ENCODE measurements around the gene GNAI3.

The GNAI3 gene

DNA sequence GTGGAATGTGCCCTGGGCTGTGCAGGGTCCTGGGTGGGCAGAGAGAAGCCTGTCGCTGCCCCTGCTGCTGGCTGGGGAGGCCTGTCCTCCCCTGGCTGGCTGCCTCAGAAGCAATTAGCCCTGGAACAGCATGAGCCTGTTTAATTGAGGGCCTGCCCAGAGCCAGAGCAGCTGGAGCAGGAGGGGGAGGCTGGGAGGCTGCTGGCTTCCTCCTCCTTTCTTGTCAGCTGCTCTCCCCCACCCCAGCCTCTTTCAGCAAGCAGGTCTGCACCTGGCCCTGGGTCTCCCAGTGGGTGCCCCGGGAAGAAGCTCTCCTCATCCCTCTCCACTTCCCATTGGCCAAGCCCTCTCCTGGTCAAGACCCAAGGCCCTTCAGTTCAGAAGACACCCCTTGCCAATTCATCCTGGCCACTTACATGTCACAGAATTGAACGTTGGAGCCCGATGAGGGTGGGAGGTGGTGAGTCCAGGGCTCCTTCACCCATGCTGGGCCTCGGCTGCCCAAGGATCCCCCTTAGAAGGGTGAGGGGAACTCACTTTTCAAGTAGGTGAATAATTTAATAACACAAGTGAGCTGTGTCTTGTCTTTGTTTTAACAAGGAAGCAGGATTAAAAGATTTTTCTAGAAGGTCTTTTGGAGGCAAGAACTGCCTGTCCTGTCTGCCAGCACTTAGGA, 84.4 kb downstream of the GNAI3 start:
- in situ Hi-C loops (cut with MboI; ENCODE audit: low sequenced_read_pairs), result loop anchor here (10.0 kb wide), 1 partner anchor 88 kb away; the partner anchor contains the start of gene GNAI3

DNA sequence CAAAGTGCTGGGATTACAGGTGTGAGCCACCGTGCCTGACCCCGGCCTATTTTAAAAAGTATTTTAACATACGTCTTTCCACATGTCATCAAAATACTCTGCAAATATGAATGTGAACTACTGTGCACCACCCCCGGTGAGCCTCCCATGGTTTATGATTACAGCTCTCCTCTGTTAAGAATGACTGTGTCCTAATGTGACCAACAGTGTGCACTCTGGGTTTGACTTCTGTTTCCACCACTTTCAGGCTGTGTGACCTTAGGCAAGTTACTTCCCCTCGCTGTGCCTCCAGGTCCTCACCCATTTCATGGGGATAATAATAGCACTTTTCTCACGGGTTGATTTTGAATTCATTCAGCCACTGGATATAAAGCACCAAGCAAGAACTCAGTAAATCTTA, 85.9 kb downstream of the GNAI3 start:
- in situ Hi-C loops (cut with MboI; ENCODE audit: low sequenced_read_pairs), result loop anchor here (10.0 kb wide), 1 partner anchor 89 kb away; the partner anchor contains the start of gene GNAI3

DNA sequence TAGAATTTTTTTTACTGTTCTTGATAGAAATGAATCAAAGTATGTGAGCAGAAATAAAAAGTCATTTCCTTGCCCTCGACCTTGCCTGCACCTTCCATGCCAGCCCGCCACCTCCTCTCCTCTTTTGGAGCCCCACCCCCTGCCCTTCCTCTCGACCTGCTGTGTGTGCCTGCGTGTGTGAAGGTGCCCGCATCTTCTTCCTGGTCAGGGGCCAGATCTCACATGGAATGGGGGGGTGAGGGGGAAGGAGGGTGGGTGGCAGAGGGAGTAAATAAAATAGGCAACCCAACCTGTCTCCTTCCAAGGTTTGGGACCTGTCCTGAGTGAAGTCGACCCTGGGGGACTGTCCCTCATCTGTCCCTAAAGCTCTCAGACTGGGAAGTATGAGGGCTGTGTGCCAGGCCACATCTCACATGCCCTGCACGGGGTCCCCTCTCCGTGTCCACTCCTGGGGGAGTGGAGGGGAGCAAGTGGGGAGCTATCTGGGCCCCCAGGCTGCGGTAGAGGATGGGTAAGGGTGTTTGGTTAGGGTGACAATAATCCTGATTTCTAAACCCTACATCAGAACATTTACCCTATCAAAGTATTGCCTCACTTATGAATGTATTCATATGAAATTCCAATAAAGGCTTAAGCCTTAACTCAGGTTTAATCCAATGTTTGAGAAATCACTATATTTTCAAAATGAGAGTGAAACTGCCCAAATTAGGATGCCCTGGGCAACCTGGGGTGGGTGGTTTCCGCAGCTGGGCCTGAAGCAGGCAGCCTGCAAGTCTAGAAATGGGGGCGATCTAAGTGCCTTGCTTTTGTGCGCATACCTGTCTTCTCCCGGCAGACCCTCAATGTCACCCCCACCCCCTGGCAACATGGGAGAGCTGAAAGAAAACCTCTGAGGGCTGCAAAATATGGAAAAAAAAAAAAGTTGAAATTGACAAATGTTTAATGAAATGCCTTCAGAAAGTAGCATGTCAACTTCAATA, 86.6 kb downstream of the GNAI3 start:
- in situ Hi-C loops (cut with MboI; ENCODE audit: low sequenced_read_pairs), result loop anchor here (10.0 kb wide), 1 partner anchor 90 kb away; the partner anchor contains the start of gene GNAI3

DNA sequence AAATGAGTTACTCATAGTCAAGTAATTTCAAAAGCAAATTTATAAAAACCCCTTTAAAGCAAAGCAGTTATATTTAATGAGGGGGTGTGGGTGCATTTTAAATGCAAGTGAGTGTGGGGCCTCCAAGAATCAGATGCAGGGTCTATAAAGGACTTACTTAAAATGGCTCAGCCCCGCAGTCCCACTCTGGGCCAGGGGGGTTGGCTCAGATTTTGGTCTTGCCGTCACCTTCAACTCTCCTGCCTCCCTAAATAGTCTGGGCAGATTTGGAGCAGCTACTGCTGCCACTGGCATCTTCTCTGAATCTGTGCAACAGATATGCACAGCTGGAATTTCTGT, 87.4 kb downstream of the GNAI3 start:
- in situ Hi-C loops (cut with MboI; ENCODE audit: low sequenced_read_pairs), result loop anchor here (10.0 kb wide), 1 partner anchor 91 kb away; the partner anchor contains the start of gene GNAI3

DNA sequence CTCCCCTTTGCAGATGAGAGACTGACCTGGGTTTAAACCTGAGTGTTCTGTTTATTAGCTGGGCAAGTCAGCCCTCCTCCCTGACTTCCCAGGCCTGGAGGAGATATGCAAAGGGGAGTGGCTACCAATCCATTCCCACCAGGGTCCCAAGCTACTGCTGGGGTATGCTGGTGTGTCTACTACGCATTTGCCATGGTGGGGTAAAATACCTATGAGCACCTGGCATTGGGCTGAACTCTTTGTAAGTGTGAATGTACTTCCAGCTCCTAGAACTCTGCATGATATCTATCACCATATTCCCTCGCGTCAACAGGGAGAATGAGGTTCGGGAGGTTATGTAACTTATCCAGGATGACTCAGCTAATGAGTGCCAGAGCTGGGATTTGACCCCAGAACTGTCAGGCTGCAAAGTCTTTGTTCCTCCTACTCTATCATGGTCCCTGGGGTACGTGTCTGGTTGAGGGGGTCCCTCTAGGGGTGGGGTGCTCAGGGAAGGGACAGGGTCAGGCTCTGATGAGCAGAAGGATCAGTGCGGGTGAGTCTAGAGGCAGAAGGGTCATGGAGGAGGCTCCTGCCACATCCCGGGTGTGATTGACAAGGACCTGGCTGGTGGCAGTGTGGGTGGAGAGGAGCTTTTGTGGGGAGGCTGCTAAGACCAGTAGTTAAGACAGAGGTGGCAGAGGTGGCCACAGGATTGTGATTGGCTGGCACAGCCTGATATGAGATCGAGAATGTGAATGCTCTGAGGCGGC, 88.0 kb downstream of the GNAI3 start:
- in situ Hi-C loops (cut with MboI; ENCODE audit: low sequenced_read_pairs), result loop anchor here (10.0 kb wide), 1 partner anchor 92 kb away; the partner anchor contains the start of gene GNAI3

DNA sequence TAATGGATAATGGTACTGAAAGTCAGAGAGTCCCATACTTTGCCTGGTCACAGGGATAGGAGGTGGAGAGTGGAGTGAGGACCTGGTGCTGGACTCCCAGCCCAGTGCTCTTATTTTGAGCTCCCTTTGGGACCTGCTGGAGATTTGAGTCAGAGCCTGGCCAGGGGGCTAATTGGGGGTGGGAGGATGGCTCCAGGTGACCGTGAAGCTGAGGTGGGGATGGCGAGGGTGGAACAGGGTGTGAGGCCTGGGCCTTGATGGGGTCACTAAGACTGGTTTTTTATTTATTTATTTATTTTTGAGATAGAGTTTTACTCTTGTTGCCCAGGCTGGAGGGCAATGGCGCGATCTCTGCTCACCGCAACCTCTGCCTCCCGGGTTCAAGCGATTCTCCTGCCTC, 89.0 kb downstream of the GNAI3 start:
- in situ Hi-C loops (cut with MboI; ENCODE audit: low sequenced_read_pairs), result loop anchor here (10.0 kb wide), 1 partner anchor 93 kb away; the partner anchor contains the start of gene GNAI3

DNA sequence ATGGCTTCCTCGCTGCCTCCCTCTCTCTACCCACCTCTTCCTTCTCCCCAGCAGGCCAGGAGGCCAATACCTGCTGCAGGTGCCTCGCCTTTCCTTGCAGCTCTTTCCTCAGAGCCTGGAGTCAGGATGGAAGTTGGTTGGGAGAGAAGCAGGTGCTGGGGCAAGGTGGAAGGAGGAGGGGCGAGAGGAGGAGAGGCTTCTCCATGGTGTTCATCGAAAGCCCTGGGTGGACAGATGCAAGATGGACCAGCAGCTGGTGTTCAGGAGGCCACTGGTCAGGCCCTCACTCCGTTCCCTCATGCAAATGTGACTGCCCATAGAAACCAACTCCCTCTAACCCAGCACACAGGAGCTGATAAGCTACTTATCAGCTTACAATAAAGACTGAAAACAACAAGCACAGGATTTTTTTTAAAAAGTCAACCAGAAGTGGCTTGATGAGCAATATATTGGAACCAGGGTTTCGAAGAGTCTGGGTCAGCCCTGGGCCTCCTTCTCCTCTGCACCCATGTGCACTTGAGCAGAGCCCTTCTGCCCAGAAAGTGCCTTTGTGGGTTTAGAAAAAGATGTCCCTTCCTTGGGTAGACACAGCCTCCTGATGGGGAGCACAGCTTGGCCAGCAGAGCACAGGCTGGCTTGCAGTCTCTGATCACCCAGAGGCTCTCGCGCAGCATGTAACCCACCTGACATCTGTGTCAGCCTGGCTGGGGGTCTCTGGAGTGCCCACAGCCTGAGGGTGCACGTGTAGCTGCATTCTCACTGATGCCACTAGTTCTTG, 90.8 kb downstream of the GNAI3 start:
- in situ Hi-C loops (cut with MboI; ENCODE audit: low sequenced_read_pairs), result loop anchor here (10.0 kb wide), 1 partner anchor 94 kb away; the partner anchor contains the start of gene GNAI3

DNA sequence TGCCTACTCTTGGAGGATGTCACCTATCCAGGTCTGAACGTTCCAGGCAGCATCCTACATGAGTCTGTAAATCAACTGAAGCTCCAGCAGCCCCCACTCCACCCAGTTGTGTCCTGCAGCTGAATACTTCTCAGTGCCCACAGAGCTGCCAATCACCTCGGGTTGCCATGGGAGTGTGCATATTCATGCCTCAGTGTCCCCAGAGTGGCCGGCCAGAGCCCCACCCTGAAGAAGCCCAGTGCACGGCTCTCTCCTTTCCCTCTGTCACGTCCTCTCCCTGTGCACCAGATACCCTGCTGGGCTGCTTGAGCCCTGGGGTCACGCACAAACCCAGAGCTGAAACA, 91.4 kb downstream of the GNAI3 start:
- in situ Hi-C loops (cut with MboI; ENCODE audit: low sequenced_read_pairs), result loop anchor here (5.0 to 10.0 kb wide), 2 partner anchors 95 to 132 kb away; partner anchors contain the start of gene GNAI3

DNA sequence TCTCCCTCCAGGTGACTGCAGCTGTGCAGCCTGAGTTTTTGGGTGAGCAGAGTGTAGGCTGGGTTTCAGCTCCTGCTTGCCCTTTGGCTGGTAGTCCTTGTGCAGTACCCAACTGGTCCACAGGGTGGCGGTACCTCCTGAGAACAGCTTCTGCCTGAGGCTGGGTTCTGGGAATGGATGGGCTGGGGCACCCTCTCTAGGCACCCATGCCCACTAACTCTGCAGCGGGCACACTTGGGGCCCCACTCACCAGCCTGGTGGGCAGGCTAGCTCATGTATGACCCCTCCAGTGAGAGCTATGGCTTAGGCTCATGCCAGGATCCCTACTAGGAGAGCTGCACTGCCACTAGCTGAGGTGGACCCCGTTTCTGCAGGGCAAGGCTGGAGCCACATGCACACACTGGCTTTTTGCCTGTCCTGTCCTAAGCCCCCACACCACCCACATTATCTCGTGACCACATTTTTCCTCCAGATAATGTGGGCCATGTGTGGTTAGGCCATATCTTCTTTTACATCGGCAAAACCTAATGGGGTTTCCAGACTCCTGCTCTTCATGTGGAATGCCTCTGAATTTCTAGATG, 92.0 kb downstream of the GNAI3 start:
- in situ Hi-C loops (cut with MboI; ENCODE audit: low sequenced_read_pairs), result loop anchor here (5.0 kb wide), 1 partner anchor 132 kb away; no protein-coding TSS in a partner anchor

DNA sequence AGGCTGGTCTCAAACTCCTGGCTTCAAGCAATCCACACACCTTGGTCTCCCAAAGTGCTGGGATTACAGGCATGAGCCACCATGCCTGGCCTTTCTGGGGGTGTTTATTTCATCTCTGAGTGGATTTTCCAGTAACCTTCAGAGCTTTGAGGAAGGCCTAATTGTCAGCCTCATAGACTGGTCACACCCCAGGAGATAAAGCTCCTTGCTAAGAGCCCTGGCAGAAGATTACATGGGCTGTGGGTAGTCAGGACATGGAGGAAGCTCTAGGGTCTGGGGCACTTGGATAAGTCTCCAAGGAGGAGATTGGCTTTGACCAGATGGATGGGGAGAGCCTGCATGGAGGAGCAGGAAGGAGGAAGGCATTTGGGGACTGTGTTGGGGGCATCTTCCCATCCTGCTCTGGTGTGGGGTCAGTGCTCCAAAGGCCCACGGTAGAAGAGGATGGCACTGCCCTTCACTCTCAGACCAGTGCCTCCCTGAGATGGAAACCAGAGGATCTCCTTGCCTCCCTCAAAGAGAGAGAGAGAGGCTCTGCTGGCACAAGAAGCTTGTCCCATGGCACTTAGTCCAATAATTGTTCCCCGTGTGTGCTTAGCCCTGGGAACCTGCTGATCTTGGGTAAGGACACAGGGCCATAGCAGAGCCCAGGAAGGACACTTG, 92.8 kb downstream of the GNAI3 start:
- in situ Hi-C loops (cut with MboI; ENCODE audit: low sequenced_read_pairs), result loop anchor here (5.0 kb wide), 1 partner anchor 131 kb away; no protein-coding TSS in a partner anchor

DNA sequence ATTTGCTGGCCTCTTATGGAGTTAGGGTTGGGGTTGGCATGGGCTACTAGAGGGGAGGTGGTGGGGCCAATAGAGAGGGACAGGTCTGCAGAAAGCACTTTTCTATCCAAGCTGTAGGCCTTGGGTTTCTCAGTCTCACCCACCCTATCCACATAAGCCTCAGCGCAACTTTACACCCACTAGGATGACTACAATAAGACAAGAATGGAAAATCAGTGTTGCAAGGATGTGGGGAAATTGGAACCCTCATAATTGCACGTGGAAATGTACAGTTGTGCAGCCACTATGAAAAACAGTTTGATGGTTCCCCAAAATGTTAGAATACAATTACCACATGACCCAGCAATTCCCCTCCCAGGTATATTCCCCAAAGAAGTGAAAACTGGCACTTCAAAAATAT, 93.4 kb downstream of the GNAI3 start:
- in situ Hi-C loops (cut with MboI; ENCODE audit: low sequenced_read_pairs), result loop anchor here (5.0 kb wide), 1 partner anchor 130 kb away; no protein-coding TSS in a partner anchor

DNA sequence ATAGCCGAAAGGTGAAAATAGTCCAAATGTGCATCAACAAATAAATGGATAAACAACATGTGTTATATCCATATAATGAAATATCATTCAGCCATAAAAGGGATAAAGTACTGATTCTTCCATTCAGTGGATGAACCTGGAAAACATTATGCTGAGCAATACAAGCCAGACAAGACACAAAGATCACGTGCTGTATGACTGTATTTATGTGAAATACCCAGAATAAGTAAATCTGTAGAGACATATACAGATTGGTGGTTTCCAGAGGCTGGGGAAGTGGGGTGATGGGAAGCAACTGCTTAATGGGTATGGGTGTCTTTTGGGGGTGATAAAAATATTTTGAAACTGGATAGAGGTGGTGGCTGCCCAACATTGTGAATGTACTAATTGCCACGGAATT, 94.2 kb downstream of the GNAI3 start:
- in situ Hi-C loops (cut with MboI; ENCODE audit: low sequenced_read_pairs), result loop anchor here (5.0 kb wide), 1 partner anchor 130 kb away; no protein-coding TSS in a partner anchor

DNA sequence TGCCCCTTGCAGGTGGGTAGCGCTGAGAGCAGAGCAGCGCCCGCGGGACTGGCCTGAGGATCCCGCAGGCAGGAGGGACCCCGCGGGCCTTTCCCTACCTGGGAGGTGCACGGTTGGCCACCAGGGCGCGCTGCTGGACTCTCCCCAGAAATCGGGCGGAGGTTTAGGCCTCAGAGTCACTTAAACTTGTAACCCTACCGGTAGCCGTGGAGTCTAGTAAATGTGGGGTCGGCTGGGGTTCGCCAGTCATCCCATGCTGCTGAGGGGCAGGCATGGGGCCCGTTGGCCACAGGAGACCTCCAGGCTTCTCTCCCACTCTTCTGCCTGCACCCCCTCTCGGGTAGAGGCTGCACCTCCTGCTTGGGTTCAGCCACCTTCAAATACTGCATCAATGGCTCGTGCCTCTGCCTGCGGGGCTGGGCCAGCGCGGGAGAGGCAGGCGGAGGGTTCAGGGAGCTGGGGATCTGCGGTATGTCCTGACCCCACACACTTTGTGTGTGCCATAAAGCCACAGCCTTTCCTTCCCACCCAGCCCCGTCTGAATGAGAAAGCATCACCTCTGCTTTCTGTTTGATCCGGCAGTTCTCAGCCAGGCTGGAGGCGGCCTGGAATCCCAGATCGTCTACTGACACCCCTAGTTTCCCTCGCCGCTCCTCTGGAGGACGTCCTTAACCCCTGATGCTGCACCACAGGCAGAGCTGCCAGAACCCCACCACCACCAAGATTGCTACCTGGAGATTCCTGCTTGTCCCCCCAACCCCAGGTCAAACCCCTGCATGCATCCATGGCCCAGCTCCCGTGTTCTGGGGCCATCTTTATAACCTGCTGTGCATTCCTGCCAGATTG, 95.2 kb downstream of the GNAI3 start:
- in situ Hi-C loops (cut with MboI; ENCODE audit: low sequenced_read_pairs), result loop anchor here (5.0 kb wide), 1 partner anchor 129 kb away; no protein-coding TSS in a partner anchor

DNA sequence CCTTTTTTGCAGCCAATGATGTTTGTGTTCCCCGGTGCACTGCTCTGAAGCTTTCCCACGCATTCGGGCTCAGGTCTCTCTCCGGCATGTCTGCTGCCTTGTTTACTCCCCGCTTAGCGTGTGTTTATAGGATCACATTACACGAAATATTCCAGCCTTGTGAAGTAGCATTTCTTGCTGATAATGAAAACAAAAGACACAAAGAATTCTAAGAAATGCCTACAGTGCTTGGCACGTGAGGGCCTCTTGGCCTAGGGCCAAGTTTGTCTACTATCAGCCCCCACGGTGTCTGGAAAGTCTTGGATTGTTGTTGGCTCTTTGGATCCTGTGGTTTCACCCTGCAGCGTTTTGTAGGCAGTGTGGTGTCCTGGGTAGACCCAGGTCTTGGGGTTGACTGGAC, 96.3 kb downstream of the GNAI3 start:
- in situ Hi-C loops (cut with MboI; ENCODE audit: low sequenced_read_pairs), result loop anchor here (5.0 kb wide), 1 partner anchor 128 kb away; no protein-coding TSS in a partner anchor

DNA sequence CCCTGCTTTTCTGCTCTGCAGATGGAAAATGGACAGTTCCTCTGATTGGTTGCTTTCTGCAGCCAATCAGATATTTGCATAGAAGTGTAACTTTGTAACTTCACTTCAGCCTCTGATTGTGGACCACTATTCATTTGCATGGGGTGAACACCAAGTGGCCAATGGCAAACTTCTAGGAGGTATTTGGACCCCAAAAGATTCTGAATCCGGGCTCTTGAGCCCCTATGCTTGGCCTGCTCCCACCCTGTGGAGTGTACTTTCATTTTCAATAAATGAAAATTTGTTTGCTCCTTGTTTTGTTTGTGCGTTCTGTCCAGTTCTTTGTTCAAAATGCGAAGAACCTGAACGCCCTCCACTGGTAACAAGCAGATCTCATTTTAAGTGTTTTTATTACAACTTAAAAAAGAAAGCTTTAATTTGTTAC, 101.1 kb downstream of the GNAI3 start:
- in situ Hi-C loops (cut with MboI; ENCODE audit: low sequenced_read_pairs), result no loop called here

DNA sequence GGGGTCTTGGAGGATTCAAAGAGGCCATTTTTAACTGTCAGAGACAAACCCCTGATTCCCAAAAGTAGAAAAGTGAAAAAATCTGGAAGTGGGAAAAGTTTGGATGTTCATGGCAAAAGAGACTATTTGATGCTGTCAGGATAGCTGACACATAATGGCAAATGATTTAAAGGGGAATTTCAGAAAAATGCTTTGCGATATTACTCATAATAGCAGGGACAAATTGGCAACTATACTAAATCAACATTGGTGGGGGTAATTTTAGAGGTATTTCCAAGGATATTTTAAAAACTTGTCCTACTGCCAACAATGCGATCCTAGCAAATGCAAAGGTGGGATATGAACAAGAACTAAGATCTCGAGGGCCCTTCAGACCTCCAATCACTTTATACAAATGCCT, 102.2 kb downstream of the GNAI3 start:
- in situ Hi-C loops (cut with MboI; ENCODE audit: low sequenced_read_pairs), result loop anchor here (25.0 kb wide), 1 partner anchor 337 kb away; the partner anchor contains the start of gene AHCYL1

DNA sequence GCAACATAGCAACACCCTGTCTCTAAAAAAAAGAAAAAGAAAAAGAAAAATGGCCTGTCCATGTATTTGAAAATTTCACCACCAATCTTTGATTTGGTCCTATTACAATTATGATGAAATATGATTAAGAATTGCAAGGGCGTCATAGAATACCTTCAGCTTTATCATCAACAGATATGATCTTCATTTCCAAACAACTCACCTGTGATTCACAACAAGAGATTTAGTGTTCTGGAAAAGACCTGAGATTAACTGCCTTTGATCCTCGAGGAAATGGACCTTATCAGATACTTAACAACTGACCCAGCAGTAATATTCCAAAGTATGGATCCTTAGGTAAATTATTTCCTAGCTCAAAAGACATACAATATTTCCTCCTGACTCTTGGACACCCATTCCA, 104.0 kb downstream of the GNAI3 start:
- in situ Hi-C loops (cut with MboI; ENCODE audit: low sequenced_read_pairs), result loop anchor here (25.0 kb wide), 1 partner anchor 335 kb away; the partner anchor contains the start of gene AHCYL1

DNA sequence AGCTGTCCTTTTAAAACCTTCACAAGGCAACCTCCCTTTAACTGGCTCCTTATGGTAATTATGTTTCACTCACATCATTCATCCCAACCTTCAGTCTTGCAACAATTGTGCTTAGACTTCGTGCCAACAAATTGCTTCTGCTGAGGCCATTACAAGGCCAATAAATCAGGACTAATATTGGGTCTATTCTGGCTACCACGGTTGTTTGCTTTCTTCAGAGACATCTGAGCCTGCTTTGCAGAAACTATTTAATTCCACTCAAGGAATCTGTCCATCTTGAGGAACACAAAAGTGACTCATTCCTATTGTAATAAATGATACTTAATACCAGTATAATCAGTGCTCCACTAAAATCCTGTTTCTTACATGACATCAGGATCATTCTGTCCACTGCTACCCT, 104.9 kb downstream of the GNAI3 start:
- in situ Hi-C loops (cut with MboI; ENCODE audit: low sequenced_read_pairs), result loop anchor here (25.0 kb wide), 1 partner anchor 334 kb away; the partner anchor contains the start of gene AHCYL1
